Measurements from ENCODE around the gene GATA2. TPM values are rescaled to one million over a fixed set of nuclear protein-coding genes. Genes with fewer than 3 reads are reported as not detected.

Gene GATA2
- total RNA-seq, 4 donors from 2014 or later = 2.8 to 11.6 (median 8.1) TPM

GRCh38 chr3:128458746-128459460 lies 34.1 kb downstream of the GATA2 start:
- H3K4me3 ChIP-seq = no peak overlapping the region
- no peaks in the 10 kb centered on the region for H3K27me3 ChIP-seq
- no peaks in the 10 kb centered on the region for H3K36me3 ChIP-seq
- no peaks in the 10 kb centered on the region for H3K4me1 ChIP-seq
- TF ChIP-seq POLR2A (IDR thresholded peaks at IDR 0.05) = no peak
- TF ChIP-seq, protein P1, sequence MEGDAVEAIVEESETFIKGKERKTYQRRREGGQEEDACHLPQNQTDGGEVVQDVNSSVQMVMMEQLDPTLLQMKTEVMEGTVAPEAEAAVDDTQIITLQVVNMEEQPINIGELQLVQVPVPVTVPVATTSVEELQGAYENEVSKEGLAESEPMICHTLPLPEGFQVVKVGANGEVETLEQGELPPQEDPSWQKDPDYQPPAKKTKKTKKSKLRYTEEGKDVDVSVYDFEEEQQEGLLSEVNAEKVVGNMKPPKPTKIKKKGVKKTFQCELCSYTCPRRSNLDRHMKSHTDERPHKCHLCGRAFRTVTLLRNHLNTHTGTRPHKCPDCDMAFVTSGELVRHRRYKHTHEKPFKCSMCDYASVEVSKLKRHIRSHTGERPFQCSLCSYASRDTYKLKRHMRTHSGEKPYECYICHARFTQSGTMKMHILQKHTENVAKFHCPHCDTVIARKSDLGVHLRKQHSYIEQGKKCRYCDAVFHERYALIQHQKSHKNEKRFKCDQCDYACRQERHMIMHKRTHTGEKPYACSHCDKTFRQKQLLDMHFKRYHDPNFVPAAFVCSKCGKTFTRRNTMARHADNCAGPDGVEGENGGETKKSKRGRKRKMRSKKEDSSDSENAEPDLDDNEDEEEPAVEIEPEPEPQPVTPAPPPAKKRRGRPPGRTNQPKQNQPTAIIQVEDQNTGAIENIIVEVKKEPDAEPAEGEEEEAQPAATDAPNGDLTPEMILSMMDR (IDR thresholded peaks at IDR 0.05) = no peak
- no peak for DNase-seq
- no peaks in the 10 kb centered on the region for H3K9me3 ChIP-seq
- H3K27ac ChIP-seq = no peak overlapping the region

GRCh38 chr3:128457937-128458336 lies 35.1 kb downstream of the GATA2 start:
- TF ChIP-seq, protein P1 (IDR thresholded peaks at IDR 0.05) = no peak
- no peak for TF ChIP-seq POLR2A (IDR thresholded peaks at IDR 0.05)
- H3K4me3 ChIP-seq = no peak overlapping the region
- no peaks in the 10 kb centered on the region for H3K9me3 ChIP-seq
- H3K27ac ChIP-seq = no peak overlapping the region
- no peaks in the 10 kb centered on the region for H3K4me1 ChIP-seq
- no peak for DNase-seq
- H3K36me3 ChIP-seq = no peaks in the 10 kb centered on the region
- no peaks in the 10 kb centered on the region for H3K27me3 ChIP-seq

- TF ChIP-seq, protein P1 (IDR thresholded peaks at IDR 0.05) = no peak
- TF ChIP-seq POLR2A (IDR thresholded peaks at IDR 0.05) = no peak
- no peaks in the 10 kb centered on the region for H3K36me3 ChIP-seq
- DNase-seq = no peak
- H3K4me1 ChIP-seq = no peaks in the 10 kb centered on the region
- no peak overlapping the region for H3K27ac ChIP-seq
- no peak overlapping the region for H3K4me3 ChIP-seq
- no peaks in the 10 kb centered on the region for H3K9me3 ChIP-seq
- H3K27me3 ChIP-seq = no peaks in the 10 kb centered on the region
Measured at GRCh38 chr3:128456776-128457715, 36.0 kb downstream of the GATA2 start.

DNA sequence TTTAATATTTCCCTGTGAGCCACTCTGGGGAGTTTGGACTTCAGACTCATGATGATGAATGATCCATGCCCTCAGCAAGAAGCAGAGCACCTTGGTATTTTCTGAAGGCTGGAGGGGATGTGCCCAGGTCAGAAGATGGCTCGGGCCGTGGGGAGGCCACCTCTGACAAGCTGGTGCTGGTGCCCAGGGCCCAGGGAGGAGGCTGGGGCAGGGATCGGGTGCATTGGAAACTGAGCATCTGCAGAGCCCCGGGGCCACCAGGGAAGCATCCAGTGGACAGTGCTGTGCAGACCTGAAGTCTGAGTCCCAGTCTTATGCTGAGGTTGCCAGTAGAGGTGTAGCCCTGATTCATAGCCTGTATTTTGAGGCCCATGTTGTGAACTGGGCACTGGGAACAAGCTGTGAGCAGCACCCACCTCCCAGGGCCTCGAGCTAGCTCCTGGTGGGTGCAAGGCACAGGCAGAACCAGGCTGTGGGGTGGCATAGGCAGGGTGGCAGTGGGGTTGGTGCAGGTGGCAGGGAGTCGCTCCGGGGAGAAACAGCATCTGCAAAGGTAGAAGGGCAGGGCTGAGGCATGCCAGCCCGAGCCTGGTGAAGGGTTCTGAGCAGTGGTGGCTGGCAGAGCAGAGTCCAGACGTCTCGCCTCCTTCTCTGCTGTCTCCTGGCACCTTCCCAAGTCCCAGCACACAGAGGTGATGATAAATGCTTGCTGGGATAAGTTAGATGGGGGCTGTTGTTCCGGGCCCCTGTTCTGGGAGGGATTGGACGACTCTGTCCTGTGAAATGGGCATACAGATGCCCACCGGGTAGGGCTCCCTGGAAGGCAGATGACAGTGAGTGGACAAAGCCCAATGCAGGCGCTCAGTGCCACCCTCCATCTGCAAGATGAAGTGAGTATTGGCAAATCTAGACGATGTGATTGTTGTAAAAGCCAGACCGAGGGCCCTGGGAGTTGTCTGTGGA lies 36.9 kb downstream of the GATA2 start:
- Histone ChIP-seq H3K4me1 (no peaks in the 10 kb centered on the region), H3K4me3 (no peak overlapping the region), H3K36me3 (no peaks in the 10 kb centered on the region), H3K9me3 (no peaks in the 10 kb centered on the region), H3K27me3 (no peaks in the 10 kb centered on the region), H3K27ac (no peak overlapping the region)
- TF ChIP-seq, protein P1 (IDR thresholded peaks at IDR 0.05) = no peak
- no peak for TF ChIP-seq POLR2A (IDR thresholded peaks at IDR 0.05)
- DNase-seq = no peak

GRCh38 chr3:128455116-128455515 lies 37.9 kb downstream of the GATA2 start:
- H3K27ac ChIP-seq = no peak overlapping the region
- no peaks in the 10 kb centered on the region for H3K36me3 ChIP-seq
- no peaks in the 10 kb centered on the region for H3K4me1 ChIP-seq
- DNase-seq = no peak
- TF ChIP-seq, protein P1 (IDR thresholded peaks at IDR 0.05) = no peak
- TF ChIP-seq POLR2A (IDR thresholded peaks at IDR 0.05) = no peak
- H3K9me3 ChIP-seq = no peaks in the 10 kb centered on the region
- no peak overlapping the region for H3K4me3 ChIP-seq
- H3K27me3 ChIP-seq = no peaks in the 10 kb centered on the region
